CD4-positive, alpha-beta memory T cell (primary cell): ENCODE results near the gene SEZ6L. TPM values are rescaled to one million over a fixed set of nuclear protein-coding genes. Genes with fewer than 3 reads are reported as not detected.

ENCODE experiments used
- CTCF ChIA-PET: fragments of 350-600 bp; sonication (Branson Sonifier 250); formaldehyde crosslinking; loops from one replicate; lab custom pipeline; 2021; ENCODE audit warnings: inconsistent platforms; ENCODE audit not compliant: partially characterized antibody; lab: Charles Lee
- POLR2A ChIA-PET: fragments of 350-600 bp; sonication (Branson Sonifier 250); formaldehyde crosslinking; loops from one replicate; lab custom pipeline; 2021; ENCODE audit not compliant: partially characterized antibody; lab: Charles Lee
- DNase-seq, 5 donors: peaks; one replicate each; pipeline versions ENCODE4 v3.0.0 to v3.0.0-alpha.2; 2020 to 2022; ENCODE audit warnings: mixed read lengths in 1 of 5
- H3K27ac ChIP-seq: one replicate; pipeline ENCODE4 v1.7.0; 2013; ENCODE audit warnings: low read depth, low read length
- H3K27me3 ChIP-seq: 2 replicates; pipeline ENCODE4 v1.7.0; 2013; ENCODE audit warnings: mild to moderate bottlenecking, low read length, moderate library complexity; ENCODE audit not compliant: insufficient read depth
- H3K36me3 ChIP-seq: 2 replicates; pipeline ENCODE4 v1.7.0; 2013; ENCODE audit warnings: mild to moderate bottlenecking, low read length, moderate library complexity; ENCODE audit not compliant: insufficient read depth
- H3K4me1 ChIP-seq: 2 replicates; pipeline ENCODE4 v1.7.0; 2013; ENCODE audit warnings: mild to moderate bottlenecking, low read length, moderate library complexity; ENCODE audit not compliant: insufficient read depth
- H3K4me3 ChIP-seq, 2 donors: one replicate each; pipeline ENCODE4 v1.7.0; 2013; ENCODE audit warnings: low read length in 2 of 2, mild to moderate bottlenecking in 1 of 2
- H3K9me3 ChIP-seq, 2 donors: one replicate each; pipeline ENCODE4 v1.7.0; 2013; ENCODE audit warnings: low read length in 2 of 2, control low read depth in 1 of 2; ENCODE audit not compliant: control insufficient read depth in 1 of 2
- H3K27ac Mint-ChIP-seq, 7 donors: one replicate each; pipeline ENCODE4 v1.8.0; 2020 to 2021; ENCODE audit warnings: mixed read lengths in 7 of 7, mild to moderate bottlenecking in 6 of 7, inconsistent platforms in 3 of 7, moderate library complexity in 3 of 7
- H3K27me3 Mint-ChIP-seq, 2 donors: one replicate each; pipeline ENCODE4 v1.8.0; 2020 to 2021; ENCODE audit warnings: mixed read lengths in 2 of 2
- H3K36me3 Mint-ChIP-seq, 2 donors: one replicate each; pipeline ENCODE4 v1.8.0; 2020 to 2021; ENCODE audit warnings: mixed read lengths in 2 of 2, inconsistent platforms in 1 of 2, mild to moderate bottlenecking in 1 of 2
- H3K4me1 Mint-ChIP-seq, 4 donors: one replicate each; pipeline ENCODE4 v1.8.0; 2020 to 2021; ENCODE audit warnings: mixed read lengths in 4 of 4, mild to moderate bottlenecking in 1 of 4
- H3K4me3 Mint-ChIP-seq, 8 donors: one replicate each; pipeline ENCODE4 v1.8.0; 2020 to 2021; ENCODE audit warnings: mixed read lengths in 8 of 8, mild to moderate bottlenecking in 7 of 8, moderate library complexity in 6 of 8, inconsistent platforms in 3 of 8
- H3K9me3 Mint-ChIP-seq, 8 donors: one replicate each; pipeline ENCODE4 v1.8.0; 2020 to 2021; ENCODE audit warnings: mixed read lengths in 8 of 8, mild to moderate bottlenecking in 5 of 8, inconsistent platforms in 3 of 8, moderate library complexity in 1 of 8
- intact Hi-C: fragments of 100-400 bp; cut with micrococcal nuclease; formaldehyde crosslinking; loops from one replicate; pipeline ENCODE4 v1.15.1; 2023
- polyA plus RNA-seq, 2 donors: library from polyadenylated mRNA; unstranded; fragments of 300-500 nt; fragmentation: Illumina TruSeq; gene quantifications; one replicate each; pipeline ENCODE4 v1.2.3, GENCODE V29; 2021
- total RNA-seq, 2 experiments: library from RNA; stranded (reverse); gene quantifications; one replicate each; pipeline ENCODE4 v1.2.3, GENCODE V29; 2021

The SEZ6L gene
- total and polyA plus RNA-seq, 4 experiments from 2014 or later: not detected

- peaks cover 4 to 7% (median 5%) of the 10 kb centered on the region in 4 donors for H3K4me1 Mint-ChIP-seq
- Histone ChIP-seq H3K27ac (no peak overlapping the region), H3K9me3 (no peaks in the 10 kb centered on the region), H3K4me1 (peaks cover 4% of the 10 kb centered on the region), H3K36me3 (no peaks in the 10 kb centered on the region), H3K4me3 (no peak overlapping the region), H3K27me3 (peaks cover 11% of the 10 kb centered on the region)
- POLR2A ChIA-PET: interaction anchor here (0.7 kb wide), 1 partner anchor 310 kb away, joined by 3 read pairs; no protein-coding TSS in a partner anchor
- no peak overlapping the region for H3K4me3 Mint-ChIP-seq
- no peak for DNase-seq
- H3K36me3 Mint-ChIP-seq: no peaks in the 10 kb centered on the region
- no peak overlapping the region for H3K27ac Mint-ChIP-seq
- H3K9me3 Mint-ChIP-seq: no peaks in the 10 kb centered on the region
- intact Hi-C loops: no loop called here
- peaks cover 6 to 19% of the 10 kb centered on the region in 2 donors for H3K27me3 Mint-ChIP-seq
- CTCF ChIA-PET: interaction anchor here (1.2 to 8.2 kb wide), 3 partner anchors 15 to 99 kb away, joined by 3 to 79 read pairs (median 5); no protein-coding TSS in a partner anchor
These were observed 193.2 kb downstream of the SEZ6L start for GRCh38 chr22:26362471-26362870.

- POLR2A ChIA-PET: no interaction called here
- peak; percentile 33 to 58 (median 48) for DNase-seq
- CTCF ChIA-PET: interaction anchor here (0.6 to 8.2 kb wide), 17 partner anchors 8 to 301 kb away, joined by 3 to 79 read pairs (median 5); no protein-coding TSS in a partner anchor
- no peaks in the 10 kb centered on the region for H3K36me3 ChIP-seq
- no peak overlapping the region for H3K4me3 ChIP-seq
- Mint-ChIP-seq H3K9me3 (no peaks in the 10 kb centered on the region), H3K36me3 (no peaks in the 10 kb centered on the region), H3K27ac (no peak overlapping the region), H3K4me1 (peaks cover 5 to 10% (median 7%) of the 10 kb centered on the region in 4 donors), H3K27me3 (peaks cover 13 to 22% of the 10 kb centered on the region in 2 donors), H3K4me3 (no peak overlapping the region)
- no peaks in the 10 kb centered on the region for H3K9me3 ChIP-seq
- no peak overlapping the region for H3K27ac ChIP-seq
- intact Hi-C loops: no loop called here
- H3K4me1 ChIP-seq: peaks cover 4% of the 10 kb centered on the region
- H3K27me3 ChIP-seq: peaks cover 11% of the 10 kb centered on the region
These were observed 195.1 kb downstream of the SEZ6L start for GRCh38 chr22:26364066-26365015.

- peak overlapping the region in 1 of 7 donors; percentile 18 for H3K27ac Mint-ChIP-seq
- H3K36me3 Mint-ChIP-seq: no peaks in the 10 kb centered on the region
These were observed 198.4 kb downstream of the SEZ6L start for GRCh38 chr22:26367402-26368245.

GRCh38 chr22:26372890-26373289 lies 203.6 kb downstream of the SEZ6L start:
- Mint-ChIP-seq H3K4me3 (no peak overlapping the region), H3K27me3 (peaks cover 36 to 37% of the 10 kb centered on the region in 2 donors), H3K9me3 (no peaks in the 10 kb centered on the region), H3K27ac (no peak overlapping the region), H3K4me1 (peaks cover 4 to 7% (median 5%) of the 10 kb centered on the region in 4 donors), H3K36me3 (no peaks in the 10 kb centered on the region)
- Histone ChIP-seq H3K27ac (no peak overlapping the region), H3K36me3 (no peaks in the 10 kb centered on the region), H3K4me1 (peaks cover 6% of the 10 kb centered on the region), H3K27me3 (no peaks in the 10 kb centered on the region), H3K9me3 (no peaks in the 10 kb centered on the region), H3K4me3 (no peak overlapping the region)
- CTCF ChIA-PET: interaction anchor here (1.1 kb wide), 1 partner anchor 9 kb away, joined by 3 read pairs; no protein-coding TSS in a partner anchor
- POLR2A ChIA-PET: no interaction called here
- DNase-seq: no peak
- intact Hi-C loops: no loop called here

More at GRCh38 chr22:26367402-26368245, 198.4 kb downstream of the SEZ6L start:
- peak overlapping the region in 1 of 8 donors; percentile 77 for H3K4me3 Mint-ChIP-seq
- no peaks in the 10 kb centered on the region for H3K4me1 ChIP-seq
- no peaks in the 10 kb centered on the region for H3K9me3 Mint-ChIP-seq
- CTCF ChIA-PET: interaction anchor here (0.8 to 8.2 kb wide), 13 partner anchors 8 to 299 kb away, joined by 3 to 79 read pairs (median 4); no protein-coding TSS in a partner anchor
- intact Hi-C loops: no loop called here
- H3K9me3 ChIP-seq: no peaks in the 10 kb centered on the region
- POLR2A ChIA-PET: no interaction called here
- H3K4me3 ChIP-seq: no peak overlapping the region
- H3K36me3 ChIP-seq: no peaks in the 10 kb centered on the region
- peaks cover 4% of the 10 kb centered on the region for H3K27me3 ChIP-seq
- peaks cover 0 to 4% (median 3%) of the 10 kb centered on the region in 4 donors for H3K4me1 Mint-ChIP-seq
- peak; percentile 40 to 55 (median 51) for DNase-seq
- no peak overlapping the region for H3K27ac ChIP-seq
- peaks cover 14 to 25% of the 10 kb centered on the region in 2 donors for H3K27me3 Mint-ChIP-seq

- Mint-ChIP-seq H3K4me1 (peaks cover 4 to 7% (median 5%) of the 10 kb centered on the region in 4 donors), H3K27ac (no peak overlapping the region), H3K36me3 (no peaks in the 10 kb centered on the region), H3K27me3 (peaks cover 37 to 39% of the 10 kb centered on the region in 2 donors), H3K4me3 (no peak overlapping the region), H3K9me3 (peaks cover 0 to 7% (median 3%) of the 10 kb centered on the region in 8 donors)
- Histone ChIP-seq H3K9me3 (no peaks in the 10 kb centered on the region), H3K36me3 (no peaks in the 10 kb centered on the region), H3K27ac (no peak overlapping the region), H3K4me3 (no peak overlapping the region), H3K4me1 (peaks cover 6% of the 10 kb centered on the region), H3K27me3 (no peaks in the 10 kb centered on the region)
- ChIA-PET POLR2A (no interaction called here), CTCF (interaction anchor here (0.9 to 2.4 kb wide), 3 partner anchors 8 to 14 kb away, joined by 3 to 11 read pairs (median 6); no protein-coding TSS in a partner anchor)
- intact Hi-C loops: loop anchor here (5.0 kb wide), 1 partner anchor 1428 kb away; the partner anchor contains the start of gene MN1
- no peak for DNase-seq
These were observed 205.2 kb downstream of the SEZ6L start for GRCh38 chr22:26374391-26375026.

GRCh38 chr22:26377170-26377830 lies 208.0 kb downstream of the SEZ6L start:
- CTCF ChIA-PET: interaction anchor here (1.2 to 1.5 kb wide), 4 partner anchors 11 to 83 kb away, joined by 3 to 5 read pairs (median 4); no protein-coding TSS in a partner anchor
- H3K4me3 ChIP-seq: no peak overlapping the region
- no peak overlapping the region for H3K27ac Mint-ChIP-seq
- H3K36me3 ChIP-seq: no peaks in the 10 kb centered on the region
- peak overlapping the region in 4 of 8 donors; percentile 0 to 30 (median 8) for H3K4me3 Mint-ChIP-seq
- H3K36me3 Mint-ChIP-seq: no peaks in the 10 kb centered on the region
- no peak overlapping the region for H3K27ac ChIP-seq
- H3K4me1 Mint-ChIP-seq: peaks cover 4 to 7% (median 5%) of the 10 kb centered on the region in 4 donors
- POLR2A ChIA-PET: interaction anchor here (0.6 kb wide), 1 partner anchor 66 kb away, joined by 3 read pairs; no protein-coding TSS in a partner anchor
- H3K9me3 ChIP-seq: no peaks in the 10 kb centered on the region
- H3K9me3 Mint-ChIP-seq: peaks cover 0 to 11% (median 3%) of the 10 kb centered on the region in 8 donors
- H3K27me3 Mint-ChIP-seq: peaks cover 40 to 45% of the 10 kb centered on the region in 2 donors
- intact Hi-C loops: loop anchor here (5.0 kb wide), 1 partner anchor 1425 kb away; the partner anchor contains the start of gene MN1
- H3K4me1 ChIP-seq: peaks cover 6% of the 10 kb centered on the region
- DNase-seq: no peak
- H3K27me3 ChIP-seq: no peaks in the 10 kb centered on the region
